NOMO-1 (cell line): ENCODE results near the gene FGF9.

Experiments used
- DNase-seq, 2 experiments: peaks; one replicate each; lab custom pipeline; 2025; ENCODE audit not compliant: unreplicated experiment in 2 of 2; lab: John Stamatoyannopoulos, UW

FGF9 gene

GRCh38 chr13:21703846-21704245 is 33.0 kb downstream of the FGF9 start:
- DNase-seq = no peak

- DNase-seq = no peak
These were observed 36.7 kb downstream of the FGF9 start for GRCh38 chr13:21707586-21707985.

GRCh38 chr13:21709697-21710096 is 38.8 kb downstream of the FGF9 start:
- DNase-seq = no peak

- DNase-seq = no peak
These were observed 39.3 kb downstream of the FGF9 start for GRCh38 chr13:21710163-21710562.

- DNase-seq = no peak
These were observed 46.9 kb downstream of the FGF9 start for GRCh38 chr13:21717817-21718216.

GRCh38 chr13:21719463-21719862 is 48.6 kb downstream of the FGF9 start:
- DNase-seq = no peak

GRCh38 chr13:21723807-21724505 is 53.1 kb downstream of the FGF9 start:
- no peak for DNase-seq

GRCh38 chr13:21730186-21730880 is 59.5 kb downstream of the FGF9 start:
- peak in 1 of 2 experiments; percentile 8 for DNase-seq

GRCh38 chr13:21733475-21734263 is 62.8 kb downstream of the FGF9 start:
- no peak for DNase-seq

GRCh38 chr13:21734961-21735360 is 64.1 kb downstream of the FGF9 start:
- no peak for DNase-seq

GRCh38 chr13:21735701-21736401 is 65.0 kb downstream of the FGF9 start:
- DNase-seq = no peak

- DNase-seq = no peak
These were observed 66.1 kb downstream of the FGF9 start for GRCh38 chr13:21736926-21737325.

- no peak for DNase-seq
These were observed 67.8 kb downstream of the FGF9 start for GRCh38 chr13:21738630-21739029.

- no peak for DNase-seq
These were observed 68.9 kb downstream of the FGF9 start for GRCh38 chr13:21739771-21740170.

- no peak for DNase-seq
These were observed 70.6 kb downstream of the FGF9 start for GRCh38 chr13:21741396-21741979.

- no peak for DNase-seq
These were observed 71.2 kb downstream of the FGF9 start for GRCh38 chr13:21742096-21742495.

GRCh38 chr13:21744149-21744548 is 73.3 kb downstream of the FGF9 start:
- no peak for DNase-seq

- DNase-seq = no peak
These were observed 74.4 kb downstream of the FGF9 start for GRCh38 chr13:21745307-21745706.

GRCh38 chr13:21747456-21747855 is 76.6 kb downstream of the FGF9 start:
- DNase-seq = no peak

- DNase-seq = no peak
These were observed 77.3 kb downstream of the FGF9 start for GRCh38 chr13:21748166-21748565.

GRCh38 chr13:21749410-21749809 is 78.5 kb downstream of the FGF9 start:
- DNase-seq = no peak
